Upper lobe of left lung (tissue), 4 donors: ENCODE measurements around the gene NACA2.

Source experiments
- EP300 ChIP-seq, 4 donors: sonication (generic); formaldehyde crosslinking; IDR thresholded peaks; one replicate each; pipeline ENCODE4 v1.5.1; 2017; ENCODE audit warnings: antibody characterized with exemption in 4 of 4, control low read depth in 2 of 4
- POLR2A ChIP-seq, 4 donors: fragments of 450-650 bp; IDR thresholded peaks; one replicate each; pipeline ENCODE4 v1.5.1; 2016 to 2017; ENCODE audit warnings: antibody characterized with exemption in 4 of 4, mild to moderate bottlenecking in 2 of 4
- POLR2AphosphoS5 ChIP-seq, 2 donors: sonication (generic); formaldehyde crosslinking; IDR thresholded peaks; one replicate each; pipeline ENCODE4 v1.5.1; 2017; ENCODE audit warnings: antibody characterized with exemption in 2 of 2
- TF ChIP-seq, protein P1 (sequence below), 6 experiments: fragments of 450-650 bp in 4 of 6; fragments of 200-600 bp in 2 of 6; sonication (generic) in 2 of 6; IDR thresholded peaks; one replicate each; pipeline ENCODE4 v1.5.1; 2016 to 2019; ENCODE audit warnings: antibody characterized with exemption in 6 of 6

GRCh38 chr17:61587242-61587641 lies 3.8 kb downstream of the NACA2 start:
- TF ChIP-seq POLR2A (IDR thresholded peaks at IDR 0.05) (no peak), POLR2AphosphoS5 (IDR thresholded peaks at IDR 0.05) (no peak), EP300 (IDR thresholded peaks at IDR 0.05) (no peak)
- TF ChIP-seq, protein P1, sequence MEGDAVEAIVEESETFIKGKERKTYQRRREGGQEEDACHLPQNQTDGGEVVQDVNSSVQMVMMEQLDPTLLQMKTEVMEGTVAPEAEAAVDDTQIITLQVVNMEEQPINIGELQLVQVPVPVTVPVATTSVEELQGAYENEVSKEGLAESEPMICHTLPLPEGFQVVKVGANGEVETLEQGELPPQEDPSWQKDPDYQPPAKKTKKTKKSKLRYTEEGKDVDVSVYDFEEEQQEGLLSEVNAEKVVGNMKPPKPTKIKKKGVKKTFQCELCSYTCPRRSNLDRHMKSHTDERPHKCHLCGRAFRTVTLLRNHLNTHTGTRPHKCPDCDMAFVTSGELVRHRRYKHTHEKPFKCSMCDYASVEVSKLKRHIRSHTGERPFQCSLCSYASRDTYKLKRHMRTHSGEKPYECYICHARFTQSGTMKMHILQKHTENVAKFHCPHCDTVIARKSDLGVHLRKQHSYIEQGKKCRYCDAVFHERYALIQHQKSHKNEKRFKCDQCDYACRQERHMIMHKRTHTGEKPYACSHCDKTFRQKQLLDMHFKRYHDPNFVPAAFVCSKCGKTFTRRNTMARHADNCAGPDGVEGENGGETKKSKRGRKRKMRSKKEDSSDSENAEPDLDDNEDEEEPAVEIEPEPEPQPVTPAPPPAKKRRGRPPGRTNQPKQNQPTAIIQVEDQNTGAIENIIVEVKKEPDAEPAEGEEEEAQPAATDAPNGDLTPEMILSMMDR (IDR thresholded peaks at IDR 0.05), result no peak
